CD14-positive monocyte (primary cell): Measurements from ENCODE around the gene DEF6. TPM values are rescaled to one million over a fixed set of nuclear protein-coding genes. Genes with fewer than 3 reads are reported as not detected.

Source experiments
- DNase-seq, 3 donors: peaks; one replicate each; pipeline ENCODE4 v3.0.0-alpha.2; 2011 to 2022
- H2AFZ ChIP-seq: 2 replicates; pipeline ENCODE4 v1.6.0; 2012; ENCODE audit warnings: mild to moderate bottlenecking, low read depth, low read length, inconsistent platforms; ENCODE audit not compliant: insufficient read depth, poor library complexity, severe bottlenecking
- H3K27ac ChIP-seq, 2 donors: 1 replicate in 1 of 2; 2 replicates in 1 of 2; pipeline ENCODE4 v1.5.1; 2012 to 2013; ENCODE audit warnings: low read length in 2 of 2, control low read depth in 1 of 2, inconsistent platforms in 1 of 2, low read depth in 1 of 2, mild to moderate bottlenecking in 1 of 2
- H3K27me3 ChIP-seq, 2 donors: one replicate each; pipeline versions ENCODE4 v1.6.0 to v1.6.1; 2011 to 2013; ENCODE audit warnings: low read length in 2 of 2; ENCODE audit not compliant: control insufficient read depth in 2 of 2, insufficient read depth in 2 of 2
- H3K36me3 ChIP-seq, 2 donors: replicated peaks in 1 of 2; 1 replicate in 1 of 2; 2 replicates in 1 of 2; pipeline versions ENCODE4 v1.5.1 to v1.6.1; 2012 to 2013; ENCODE audit warnings: low read length in 2 of 2, control low read depth in 1 of 2, inconsistent platforms in 1 of 2, mild to moderate bottlenecking in 1 of 2; ENCODE audit not compliant: insufficient read depth in 2 of 2, control insufficient read depth in 1 of 2
- H3K4me1 ChIP-seq, 2 donors: 1 replicate in 1 of 2; 2 replicates in 1 of 2; pipeline versions ENCODE4 v1.5.1 to v1.6.1; 2012 to 2013; ENCODE audit warnings: low read length in 2 of 2, control low read depth in 1 of 2, inconsistent platforms in 1 of 2, mild to moderate bottlenecking in 1 of 2, moderate library complexity in 1 of 2; ENCODE audit not compliant: insufficient read depth in 2 of 2, control insufficient read depth in 1 of 2
- H3K4me2 ChIP-seq: replicated peaks from 2 replicates; pipeline ENCODE3; 2012; ENCODE audit warnings: low read length, moderate library complexity, mild to moderate bottlenecking; ENCODE audit not compliant: poor library complexity, severe bottlenecking; ENCODE audit errors: extremely low read depth
- H3K4me3 ChIP-seq, 3 experiments: fragments of 200-600 bp in 1 of 3; sonication (generic) in 1 of 3; replicated peaks in 1 of 3; 1 replicate in 2 of 3; 2 replicates in 1 of 3; pipeline ENCODE4 v1.5.1; 2011 to 2013; ENCODE audit warnings: low read length in 3 of 3, mild to moderate bottlenecking in 3 of 3, control low read depth in 2 of 3, low read depth in 2 of 3, inconsistent platforms in 1 of 3, moderate library complexity in 1 of 3
- H3K79me2 ChIP-seq: 2 replicates; pipeline ENCODE4 v1.6.0; 2012; ENCODE audit warnings: mild to moderate bottlenecking, control low read depth, inconsistent platforms, low read length, moderate library complexity; ENCODE audit not compliant: insufficient read depth
- H3K9ac ChIP-seq: 2 replicates; pipeline ENCODE4 v1.6.0; 2017; ENCODE audit warnings: low read length, mild to moderate bottlenecking; ENCODE audit not compliant: insufficient read depth, poor library complexity, severe bottlenecking
- H3K9me3 ChIP-seq, 2 donors: replicated peaks in 1 of 2; 1 replicate in 1 of 2; 2 replicates in 1 of 2; pipeline versions ENCODE4 v1.5.1 to v1.6.1; 2012 to 2013; ENCODE audit warnings: low read length in 2 of 2, control low read depth in 1 of 2; ENCODE audit not compliant: control insufficient read depth in 1 of 2, insufficient read depth in 1 of 2
- H4K20me1 ChIP-seq: 2 replicates; pipeline ENCODE4 v1.6.0; 2012; ENCODE audit warnings: mild to moderate bottlenecking, low read length, control low read depth, moderate library complexity; ENCODE audit not compliant: insufficient read depth
- H3K27ac Mint-ChIP-seq, 7 donors: one replicate each; pipeline ENCODE4 v1.8.0; 2020; ENCODE audit warnings: mild to moderate bottlenecking in 7 of 7, mixed read lengths in 7 of 7, moderate library complexity in 6 of 7, inconsistent platforms in 2 of 7
- H3K27me3 Mint-ChIP-seq, 3 donors: one replicate each; pipeline ENCODE4 v1.8.0; 2021 to 2022; ENCODE audit warnings: low read depth in 3 of 3, mild to moderate bottlenecking in 3 of 3, mixed read lengths in 3 of 3, moderate library complexity in 3 of 3, inconsistent platforms in 1 of 3
- H3K36me3 Mint-ChIP-seq, 2 donors: one replicate each; pipeline ENCODE4 v1.8.0; 2020; ENCODE audit warnings: mixed read lengths in 2 of 2, inconsistent platforms in 1 of 2, mild to moderate bottlenecking in 1 of 2
- H3K4me1 Mint-ChIP-seq: one replicate; pipeline ENCODE4 v1.8.0; 2020; ENCODE audit warnings: mild to moderate bottlenecking, mixed read lengths
- H3K4me3 Mint-ChIP-seq, 2 donors: one replicate each; pipeline ENCODE4 v1.8.0; 2020; ENCODE audit warnings: mild to moderate bottlenecking in 2 of 2, mixed read lengths in 2 of 2, moderate library complexity in 1 of 2
- H3K9me3 Mint-ChIP-seq, 7 donors: one replicate each; pipeline ENCODE4 v1.8.0; 2020 to 2022; ENCODE audit warnings: mixed read lengths in 7 of 7, mild to moderate bottlenecking in 6 of 7, moderate library complexity in 6 of 7, inconsistent platforms in 2 of 7
- CTCF ChIP-seq: fragments of 200-600 bp; IDR thresholded peaks from one replicate; pipeline ENCODE4 v1.8.0; 2022; ENCODE audit warnings: antibody characterized with exemption, mild to moderate bottlenecking
- WGBS: methylation state at CpG from one replicate; pipeline ENCODE4 v1.1.5; 2013; ENCODE audit warnings: missing lambda C conversion rate; ENCODE audit not compliant: insufficient coverage; 5-methylcytosine and 5-hydroxymethylcytosine counted together
- intact Hi-C, 2 donors: fragments of 100-400 bp; cut with micrococcal nuclease; formaldehyde crosslinking; loops; one replicate each; pipeline versions ENCODE4 v1.15.0 to v1.15.1; 2023
- polyA plus RNA-seq, 3 donors: library from polyadenylated mRNA; depleted of rRNA in 1 of 3; unstranded in 2 of 3; stranded (reverse) in 1 of 3; fragments of 300-500 nt in 2 of 3; fragments of >200 nt in 1 of 3; fragmentation: Illumina TruSeq in 2 of 3; gene quantifications; 1 replicate in 2 of 3; 2 replicates in 1 of 3; pipeline ENCODE4 v1.2.3, GENCODE V29; 2012 to 2021

DEF6 gene
- polyA plus RNA-seq, 3 donors = 41.2 to 110 (median 59.3) TPM

- Histone ChIP-seq H3K36me3 (peaks cover 0 to 3% of the 10 kb centered on the region in 2 donors), H3K9ac (no peak overlapping the region), H3K9me3 (no peaks in the 10 kb centered on the region), H3K4me2 (no peak overlapping the region), H3K4me3 (no peak overlapping the region), H4K20me1 (no peaks in the 10 kb centered on the region), H2AFZ (no peak overlapping the region), H3K27ac (no peak overlapping the region), H3K27me3 (no peaks in the 10 kb centered on the region), H3K79me2 (peaks cover 20% of the 10 kb centered on the region), H3K4me1 (peaks cover 7 to 8% of the 10 kb centered on the region in 2 donors)
- no peak for DNase-seq
- Mint-ChIP-seq H3K27ac (peak overlapping the region in 1 of 7 donors; percentile 56), H3K27me3 (no peaks in the 10 kb centered on the region), H3K36me3 (peaks cover 10 to 16% of the 10 kb centered on the region in 2 donors), H3K4me3 (no peak overlapping the region), H3K4me1 (peaks cover 17% of the 10 kb centered on the region), H3K9me3 (no peaks in the 10 kb centered on the region)
- intact Hi-C loops = no loop called here
- 91% methylated on average over 5 of the region's 8 CpGs for WGBS
- no peak for TF ChIP-seq CTCF
These were observed 30.2 kb upstream of the DEF6 start for GRCh38 chr6:35267446-35267845.

- Histone ChIP-seq H4K20me1 (no peaks in the 10 kb centered on the region), H3K9me3 (no peaks in the 10 kb centered on the region), H3K4me2 (no peak overlapping the region), H2AFZ (no peak overlapping the region), H3K9ac (no peak overlapping the region), H3K27ac (no peak overlapping the region), H3K36me3 (peaks cover 0 to 3% of the 10 kb centered on the region in 2 donors), H3K27me3 (no peaks in the 10 kb centered on the region), H3K79me2 (peaks cover 19% of the 10 kb centered on the region), H3K4me3 (no peak overlapping the region), H3K4me1 (peaks cover 7 to 8% of the 10 kb centered on the region in 2 donors)
- no peaks in the 10 kb centered on the region for H3K9me3 Mint-ChIP-seq
- H3K27ac Mint-ChIP-seq = peak overlapping the region in 2 of 7 donors; percentile 25 to 56
- peaks cover 14% of the 10 kb centered on the region for H3K4me1 Mint-ChIP-seq
- TF ChIP-seq CTCF = no peak
- DNase-seq = no peak
- no CpG with 5 or more reads among the region's 2 CpGs for WGBS
- H3K36me3 Mint-ChIP-seq = peaks cover 10 to 12% of the 10 kb centered on the region in 2 donors
- H3K4me3 Mint-ChIP-seq = no peak overlapping the region
- intact Hi-C loops = no loop called here
- no peaks in the 10 kb centered on the region for H3K27me3 Mint-ChIP-seq
These were observed 29.7 kb upstream of the DEF6 start for GRCh38 chr6:35267897-35268296.
